NCI-H510A treated with DMSO at 0.1 percent for 48 hours (cell line): ENCODE data around the gene GRK4.
"Not testable (repeated sequence)": the region's sequence is repeated elsewhere in the genome, so short reads cannot be mapped to it uniquely, and the experiment has no call there.

Experiments used
- DNase-seq: peaks from one replicate; lab custom pipeline; 2025; lab: John Stamatoyannopoulos, UW

Gene GRK4

GRCh38 chr4:2963175-2963965 is at the start of gene GRK4, which contains the start of gene NOP14:
Gene GRK4, plus strand, starts transcription at chr4:2963571. Its CDS starts 500 bp downstream, at chr4:2964071.
Gene NOP14, minus strand, starts transcription at chr4:2963406. Its CDS starts 87 bp downstream, at chr4:2963319.
- peak; percentile 83 for DNase-seq

- no peak for DNase-seq
These were observed 48.9 kb upstream of the GRK4 start for GRCh38 chr4:2914256-2915126.

GRCh38 chr4:2915789-2916188 is 47.6 kb upstream of the GRK4 start:
- no peak for DNase-seq

GRCh38 chr4:2916696-2917095 is 46.7 kb upstream of the GRK4 start:
- DNase-seq = not testable (repeated sequence)

GRCh38 chr4:2918300-2918699 is 45.1 kb upstream of the GRK4 start:
- DNase-seq = not testable (repeated sequence)

- not testable (repeated sequence) for DNase-seq
These were observed 44.7 kb upstream of the GRK4 start for GRCh38 chr4:2918714-2919113.

- peak; percentile 51 for DNase-seq
These were observed 40.8 kb upstream of the GRK4 start for GRCh38 chr4:2922453-2923101.

- DNase-seq = no peak
These were observed 40.2 kb upstream of the GRK4 start for GRCh38 chr4:2923141-2923551.

GRCh38 chr4:2923668-2924173 is 39.6 kb upstream of the GRK4 start:
- no peak for DNase-seq

GRCh38 chr4:2924286-2924685 is 39.1 kb upstream of the GRK4 start:
- DNase-seq = no peak

- DNase-seq = no peak
These were observed 38.5 kb upstream of the GRK4 start for GRCh38 chr4:2924765-2925301.

- no peak for DNase-seq
These were observed 37.9 kb upstream of the GRK4 start for GRCh38 chr4:2925496-2925895.

- DNase-seq = no peak
These were observed 37.2 kb upstream of the GRK4 start for GRCh38 chr4:2925931-2926860.

GRCh38 chr4:2927016-2927695 is 36.2 kb upstream of the GRK4 start:
- DNase-seq = no peak

GRCh38 chr4:2927696-2928075 is 35.7 kb upstream of the GRK4 start:
- no peak for DNase-seq

- no peak for DNase-seq
These were observed 34.9 kb upstream of the GRK4 start for GRCh38 chr4:2928242-2929176.

- DNase-seq = no peak
These were observed 33.9 kb upstream of the GRK4 start for GRCh38 chr4:2929469-2929868.

- peak; percentile 79 for DNase-seq
These were observed 33.1 kb upstream of the GRK4 start for GRCh38 chr4:2930135-2930757.
